ENCODE results near the gene SPRY2.

The SPRY2 gene

DNA sequence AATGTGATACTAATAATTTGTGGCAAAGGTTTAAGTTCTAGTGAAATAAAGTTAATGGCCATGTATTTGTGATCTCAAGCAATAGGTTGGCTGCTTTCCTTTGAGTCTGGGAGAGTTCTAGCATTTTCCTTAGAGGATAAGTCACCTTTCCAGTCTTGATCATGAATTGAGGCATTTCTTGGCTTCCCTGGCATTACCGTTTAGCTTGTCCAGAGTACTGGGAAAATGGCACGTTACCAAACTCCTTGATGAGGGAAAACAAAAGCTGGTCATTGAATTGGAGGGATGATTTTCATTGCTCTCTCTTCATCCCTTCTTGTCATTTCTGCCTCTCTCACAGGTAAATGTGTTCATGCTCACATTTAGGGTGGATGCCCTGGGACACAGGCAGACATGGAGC is 34.0 kb upstream of the SPRY2 start:
- Histone ChIP-seq H3K4me3 (ENCODE audit: low read depth, low read length) (no peak overlapping the region), H3K79me2 (no peaks in the 10 kb centered on the region), H3K9ac (no peak overlapping the region), H3K27me3 (ENCODE audit: control insufficient read depth, insufficient read depth, low read length) (no peaks in the 10 kb centered on the region), H2AFZ (no peak overlapping the region), H3K9me3 (ENCODE audit: control insufficient read depth, low read length) (no peaks in the 10 kb centered on the region), H3K27ac (no peak overlapping the region), H3K36me3 (ENCODE audit: control insufficient read depth, insufficient read depth, low read length) (no peaks in the 10 kb centered on the region), H3K4me2 (ENCODE audit: low read length) (no peak overlapping the region), H3K4me1 (no peaks in the 10 kb centered on the region)
- TF ChIP-seq, protein P1, sequence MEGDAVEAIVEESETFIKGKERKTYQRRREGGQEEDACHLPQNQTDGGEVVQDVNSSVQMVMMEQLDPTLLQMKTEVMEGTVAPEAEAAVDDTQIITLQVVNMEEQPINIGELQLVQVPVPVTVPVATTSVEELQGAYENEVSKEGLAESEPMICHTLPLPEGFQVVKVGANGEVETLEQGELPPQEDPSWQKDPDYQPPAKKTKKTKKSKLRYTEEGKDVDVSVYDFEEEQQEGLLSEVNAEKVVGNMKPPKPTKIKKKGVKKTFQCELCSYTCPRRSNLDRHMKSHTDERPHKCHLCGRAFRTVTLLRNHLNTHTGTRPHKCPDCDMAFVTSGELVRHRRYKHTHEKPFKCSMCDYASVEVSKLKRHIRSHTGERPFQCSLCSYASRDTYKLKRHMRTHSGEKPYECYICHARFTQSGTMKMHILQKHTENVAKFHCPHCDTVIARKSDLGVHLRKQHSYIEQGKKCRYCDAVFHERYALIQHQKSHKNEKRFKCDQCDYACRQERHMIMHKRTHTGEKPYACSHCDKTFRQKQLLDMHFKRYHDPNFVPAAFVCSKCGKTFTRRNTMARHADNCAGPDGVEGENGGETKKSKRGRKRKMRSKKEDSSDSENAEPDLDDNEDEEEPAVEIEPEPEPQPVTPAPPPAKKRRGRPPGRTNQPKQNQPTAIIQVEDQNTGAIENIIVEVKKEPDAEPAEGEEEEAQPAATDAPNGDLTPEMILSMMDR (IDR thresholded peaks at IDR 0.05), result no peak

DNA sequence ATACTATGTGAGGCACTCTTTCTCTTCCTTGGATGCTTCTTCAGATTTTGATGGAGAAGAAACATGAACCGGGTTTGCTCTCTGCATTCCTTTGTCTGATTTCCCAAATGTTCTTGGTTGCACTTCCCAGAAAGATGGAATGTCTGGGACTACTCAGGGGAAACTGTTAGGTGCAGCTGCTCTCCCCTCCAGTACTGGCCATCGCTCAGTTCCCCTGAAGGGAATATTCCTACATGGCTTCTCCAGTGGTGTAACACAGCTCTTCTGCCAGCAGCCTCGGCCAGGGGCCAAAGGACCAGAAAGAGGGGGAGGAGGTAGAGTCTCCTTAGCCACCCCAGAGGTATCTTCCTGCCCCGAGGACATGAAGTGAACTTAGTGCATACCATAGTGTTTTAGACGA is 33.5 kb upstream of the SPRY2 start:
- H3K27me3 ChIP-seq (ENCODE audit: control insufficient read depth, insufficient read depth, low read length), result no peaks in the 10 kb centered on the region
- H3K27ac ChIP-seq, result no peak overlapping the region

DNA sequence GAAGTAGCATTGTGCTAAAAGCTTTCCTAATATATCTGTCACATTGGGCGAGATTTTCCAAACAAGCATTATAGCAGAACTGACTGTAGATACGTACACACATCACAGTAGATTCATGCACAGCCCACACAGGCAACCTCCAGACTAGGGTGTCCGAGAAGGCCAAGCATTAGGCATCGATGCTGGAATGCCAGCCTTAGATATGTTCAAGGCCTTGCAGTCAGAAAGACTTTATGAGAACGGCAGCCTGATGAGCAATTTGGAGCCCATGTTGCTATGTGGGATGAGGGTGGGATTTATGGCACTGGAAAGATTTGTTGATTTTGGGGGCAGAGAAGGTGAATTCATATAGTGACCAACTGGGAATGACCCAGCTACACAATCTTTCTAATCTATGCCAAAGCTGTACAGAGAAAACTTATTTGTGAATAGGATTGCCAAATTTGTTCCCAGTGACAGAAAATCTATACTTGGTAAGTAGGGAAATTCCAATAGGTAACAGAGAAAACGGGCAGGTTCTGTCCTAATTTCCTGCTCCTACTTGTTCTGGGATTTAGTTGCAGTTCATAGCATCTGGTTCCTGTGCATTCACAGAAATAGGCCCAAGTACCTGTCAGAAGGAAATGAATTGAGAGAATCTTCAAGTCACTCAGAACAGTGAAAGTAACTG is 31.0 kb upstream of the SPRY2 start:
- Histone ChIP-seq H3K27me3 (ENCODE audit: control insufficient read depth, insufficient read depth, low read length) (no peaks in the 10 kb centered on the region), H3K9ac (no peak overlapping the region), H3K4me1 (no peaks in the 10 kb centered on the region), H2AFZ (no peak overlapping the region), H3K9me3 (ENCODE audit: control insufficient read depth, low read length) (no peaks in the 10 kb centered on the region), H3K36me3 (ENCODE audit: control insufficient read depth, insufficient read depth, low read length) (no peaks in the 10 kb centered on the region), H3K27ac (no peak overlapping the region), H3K79me2 (no peaks in the 10 kb centered on the region), H3K4me2 (ENCODE audit: low read length) (no peak overlapping the region), H3K4me3 (ENCODE audit: low read depth, low read length) (no peak overlapping the region)
- TF ChIP-seq, protein P1 (IDR thresholded peaks at IDR 0.05), result no peak

More for the DNA sequence above, 33.5 kb upstream of the SPRY2 start:
- no peak overlapping the region for H3K4me3 ChIP-seq (ENCODE audit: low read depth, low read length)
- H3K36me3 ChIP-seq (ENCODE audit: control insufficient read depth, insufficient read depth, low read length), result no peaks in the 10 kb centered on the region
- no peaks in the 10 kb centered on the region for H3K79me2 ChIP-seq
- no peaks in the 10 kb centered on the region for H3K9me3 ChIP-seq (ENCODE audit: control insufficient read depth, low read length)
- H3K4me1 ChIP-seq, result no peaks in the 10 kb centered on the region
- no peak overlapping the region for H3K4me2 ChIP-seq (ENCODE audit: low read length)
- TF ChIP-seq, protein P1 (IDR thresholded peaks at IDR 0.05), result no peak
- H3K9ac ChIP-seq, result no peak overlapping the region
- no peak overlapping the region for H2AFZ ChIP-seq

DNA sequence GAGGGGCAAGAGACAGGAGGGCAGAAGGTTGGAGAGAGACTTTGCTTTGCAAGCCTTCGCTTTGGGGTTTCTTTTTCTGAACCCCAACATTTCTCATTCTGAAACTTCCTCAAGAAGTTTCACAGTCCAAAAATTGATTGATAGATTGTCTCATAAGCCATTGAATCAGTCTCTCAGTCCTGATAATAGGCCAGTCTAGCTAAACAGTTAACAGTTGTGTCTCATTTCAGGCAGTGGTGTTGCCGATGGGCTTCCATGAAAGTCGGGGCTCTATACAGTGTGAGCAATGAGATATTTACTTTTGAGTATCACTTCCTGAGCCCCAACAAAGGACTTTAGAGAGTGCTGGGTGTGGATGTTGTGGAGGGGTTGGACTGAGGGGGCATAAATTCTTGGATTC is 26.5 kb upstream of the SPRY2 start:
- H3K4me2 ChIP-seq (ENCODE audit: low read length), result no peak overlapping the region
- H3K79me2 ChIP-seq, result no peaks in the 10 kb centered on the region
- no peaks in the 10 kb centered on the region for H3K4me1 ChIP-seq
- H3K36me3 ChIP-seq (ENCODE audit: control insufficient read depth, insufficient read depth, low read length), result no peaks in the 10 kb centered on the region
- no peak overlapping the region for H3K9ac ChIP-seq
- no peak overlapping the region for H3K4me3 ChIP-seq (ENCODE audit: low read depth, low read length)
- H2AFZ ChIP-seq, result no peak overlapping the region
- TF ChIP-seq, protein P1 (IDR thresholded peaks at IDR 0.05), result no peak
- no peaks in the 10 kb centered on the region for H3K9me3 ChIP-seq (ENCODE audit: control insufficient read depth, low read length)
- H3K27ac ChIP-seq, result no peak overlapping the region
- H3K27me3 ChIP-seq (ENCODE audit: control insufficient read depth, insufficient read depth, low read length), result no peaks in the 10 kb centered on the region

DNA sequence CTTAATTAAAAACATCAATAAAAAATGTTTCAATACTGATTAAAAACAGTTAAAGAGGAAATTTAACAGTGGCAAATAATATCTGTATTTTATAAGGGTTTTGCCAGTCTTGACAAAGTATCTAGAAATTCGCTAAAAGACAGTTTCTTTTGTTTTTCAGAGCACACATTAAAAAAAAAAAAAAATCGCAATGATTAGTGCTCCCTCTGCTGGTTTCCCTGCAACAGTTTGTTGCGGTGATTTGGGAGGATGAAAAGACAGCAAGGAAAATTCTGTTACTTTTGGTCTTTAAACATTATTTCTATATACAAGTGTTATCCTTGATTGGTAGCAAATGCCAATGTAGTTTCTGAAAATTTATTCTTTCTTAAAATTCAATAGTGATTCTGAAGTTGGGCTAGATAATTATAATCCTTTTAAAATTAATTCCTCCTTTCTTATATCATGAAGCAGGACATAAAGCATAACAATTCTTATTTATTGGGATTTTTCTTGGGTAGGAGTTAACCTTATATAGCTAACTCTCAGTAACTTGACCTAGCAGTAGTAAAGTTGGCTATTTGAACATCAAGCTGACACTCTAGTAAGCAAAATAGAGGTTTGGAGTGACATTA is 23.1 kb upstream of the SPRY2 start:
- no peak overlapping the region for H3K27ac ChIP-seq
- no peaks in the 10 kb centered on the region for H3K79me2 ChIP-seq
- no peaks in the 10 kb centered on the region for H3K36me3 ChIP-seq (ENCODE audit: control insufficient read depth, insufficient read depth, low read length)
- H2AFZ ChIP-seq, result no peak overlapping the region
- no peak overlapping the region for H3K9ac ChIP-seq
- H3K27me3 ChIP-seq (ENCODE audit: control insufficient read depth, insufficient read depth, low read length), result no peaks in the 10 kb centered on the region
- no peaks in the 10 kb centered on the region for H3K4me1 ChIP-seq
- no peaks in the 10 kb centered on the region for H3K9me3 ChIP-seq (ENCODE audit: control insufficient read depth, low read length)
- peak overlapping the region; percentile 37 for H3K4me2 ChIP-seq (ENCODE audit: low read length)
- H3K4me3 ChIP-seq (ENCODE audit: low read depth, low read length), result peak overlapping the region; percentile 35
- TF ChIP-seq, protein P1 (IDR thresholded peaks at IDR 0.05), result peak; percentile 62
